ENCODE data around the gene UBE2I. TPM values are rescaled to one million over a fixed set of nuclear protein-coding genes. Genes with fewer than 3 reads are reported as not detected.

The UBE2I gene
- total RNA-seq, 1 experiment from 2014 or later: 212 TPM

- no peak overlapping the region for H2AFZ ChIP-seq (ENCODE audit: low read depth, low read length, poor library complexity, severe bottlenecking)
- ChIA-PET CTCF (no interaction called here), POLR2A (no interaction called here), RAD21 (ENCODE audit: low non-redundant PET in 1 of 2, low total read pairs in 2 of 2, uncharacterized antibody in 2 of 2, unreplicated experiment in 2 of 2) (interaction anchor here in 1 of 2 experiments (0.7 kb wide), 1 partner anchor 144 kb away, joined by 3 read pairs; no protein-coding TSS in a partner anchor)
- TF ChIP-seq CEBPB (IDR thresholded peaks at IDR 0.05; ENCODE audit: low read depth): no peak
- TF ChIP-seq SP1 (IDR thresholded peaks at IDR 0.05; ENCODE audit: low read depth): no peak
- TF ChIP-seq ATF3 (IDR thresholded peaks at IDR 0.05): no peak
- TF ChIP-seq FOSL1 (IDR thresholded peaks at IDR 0.05; ENCODE audit: low read depth): no peak
- TF ChIP-seq SRF (IDR thresholded peaks at IDR 0.05; ENCODE audit: low read depth): no peak
- no peak for TF ChIP-seq POLR2A (IDR thresholded peaks at IDR 0.05; ENCODE audit: borderline replicate concordance, extremely low read depth, insufficient read depth, insufficient read length)
- TF ChIP-seq YY1 (IDR thresholded peaks at IDR 0.05; ENCODE audit: extremely low read depth, insufficient replicate concordance, low read depth, low read length): no peak
- intact Hi-C loops (cut with micrococcal nuclease): loop anchor here (10.0 kb wide), 1 partner anchor 48 kb away; the partner anchor contains the start of gene UNKL
- ATAC-seq (no peak), DNase-seq (ENCODE audit: low read depth, low spot score) (no peak)
- H3K27ac ChIP-seq (ENCODE audit: low read depth, low read length): no peak overlapping the region; the same call in 1 of the 2 replicates
- peaks cover 26 to 39% of the 10 kb centered on the region in 2 experiments for H3K36me3 ChIP-seq (ENCODE audit: control insufficient read depth in 1 of 2, insufficient read depth in 2 of 2, low read length in 2 of 2)
- no TSS peak for BruUV-seq (replicated peaks)
- no peaks in the 10 kb centered on the region for H3K9me2 ChIP-seq (ENCODE audit: insufficient read depth)
- no peak overlapping the region for H3K4me3 ChIP-seq (replicated peaks in 1 of 2; ENCODE audit: low read depth in 1 of 2, low read length in 2 of 2)
- no peak overlapping the region for H3K4me2 ChIP-seq (ENCODE audit: low read length)
- peaks cover 20% of the 10 kb centered on the region for H3K79me2 ChIP-seq (ENCODE audit: insufficient read depth, low read length)
- H3K9me3 ChIP-seq (ENCODE audit: control insufficient read depth in 1 of 2, insufficient read depth in 1 of 2, low read depth in 1 of 2, low read length in 2 of 2): no peaks in the 10 kb centered on the region
- no peak overlapping the region for H3K9ac ChIP-seq (ENCODE audit: low read length)
- H3K27me3 ChIP-seq (ENCODE audit: insufficient read depth, low read length): no peaks in the 10 kb centered on the region
- H3K4me1 ChIP-seq (ENCODE audit: control insufficient read depth in 1 of 2, insufficient read depth in 2 of 2, low read length in 2 of 2): peaks cover 0 to 7% of the 10 kb centered on the region in 2 experiments; a peak in 1 of 4 replicates
- peaks cover 3% of the 10 kb centered on the region; the same call in 1 of the 2 replicates for H4K20me1 ChIP-seq (ENCODE audit: insufficient read depth)
Observed at GRCh38 chr16:1366712-1367299, 57.4 kb downstream of the UBE2I start.

DNA sequence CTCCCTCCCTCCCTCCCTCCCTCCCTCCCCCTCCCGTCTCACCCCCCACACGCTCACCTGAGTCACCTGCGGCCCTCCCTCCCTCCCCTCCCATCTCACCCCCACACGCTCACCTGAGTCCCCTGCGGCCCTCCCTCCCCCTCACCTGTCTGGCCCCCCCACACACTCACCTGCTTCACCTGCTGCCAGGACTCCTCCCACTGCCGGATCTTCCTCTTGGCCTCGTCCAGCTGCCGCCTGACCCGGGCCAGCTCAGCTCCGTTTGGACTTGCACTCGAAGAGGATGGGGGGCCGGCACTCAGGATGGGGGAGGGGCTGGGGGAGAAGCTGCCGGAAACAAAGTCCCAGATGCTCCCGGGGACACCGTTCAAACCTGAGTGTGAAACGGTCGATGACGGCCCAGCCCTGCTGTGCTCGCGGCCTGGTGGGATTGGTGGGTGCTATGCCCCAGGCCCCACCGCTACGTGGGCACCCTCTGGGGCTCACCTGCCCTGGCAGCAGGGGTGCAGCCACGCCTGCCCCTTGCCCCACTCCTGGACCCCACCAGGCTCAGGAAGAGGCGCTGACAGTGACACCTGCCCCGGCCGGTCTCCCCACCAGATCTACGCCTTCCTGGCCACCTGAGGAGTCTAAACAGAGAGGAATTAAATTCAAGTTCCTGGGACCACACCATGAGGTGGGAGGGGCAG, 58.2 kb downstream of the UBE2I start:
- ChIA-PET RAD21 (ENCODE audit: low non-redundant PET in 1 of 2, low total read pairs in 2 of 2, uncharacterized antibody in 2 of 2, unreplicated experiment in 2 of 2) (interaction anchor here in 1 of 2 experiments (0.7 kb wide), 1 partner anchor 145 kb away, joined by 3 read pairs; no protein-coding TSS in a partner anchor), CTCF (no interaction called here), POLR2A (interaction anchor here (0.7 kb wide), 1 partner anchor 365 kb away, joined by 4 read pairs; no protein-coding TSS in a partner anchor)
- Histone ChIP-seq H3K4me2 (ENCODE audit: low read length) (no peak overlapping the region), H2AFZ (ENCODE audit: low read depth, low read length, poor library complexity, severe bottlenecking) (no peak overlapping the region), H3K9ac (ENCODE audit: low read length) (no peak overlapping the region), H3K4me1 (ENCODE audit: control insufficient read depth in 1 of 2, insufficient read depth in 2 of 2, low read length in 2 of 2) (peaks cover 0 to 7% of the 10 kb centered on the region in 2 experiments; a peak in 1 of 4 replicates), H3K36me3 (ENCODE audit: control insufficient read depth in 1 of 2, insufficient read depth in 2 of 2, low read length in 2 of 2) (peaks cover 21 to 30% of the 10 kb centered on the region in 2 experiments), H3K79me2 (ENCODE audit: insufficient read depth, low read length) (peaks cover 11% of the 10 kb centered on the region), H3K9me3 (ENCODE audit: control insufficient read depth in 1 of 2, insufficient read depth in 1 of 2, low read depth in 1 of 2, low read length in 2 of 2) (no peaks in the 10 kb centered on the region), H3K9me2 (ENCODE audit: insufficient read depth) (no peaks in the 10 kb centered on the region), H4K20me1 (ENCODE audit: insufficient read depth) (peaks cover 3% of the 10 kb centered on the region; the same call in 1 of the 2 replicates), H3K27ac (ENCODE audit: low read depth, low read length) (no peak overlapping the region), H3K27me3 (ENCODE audit: insufficient read depth, low read length) (no peaks in the 10 kb centered on the region), H3K4me3 (replicated peaks in 1 of 2; ENCODE audit: low read depth in 1 of 2, low read length in 2 of 2) (no peak overlapping the region)
- ATAC-seq (no peak), DNase-seq (ENCODE audit: low read depth, low spot score) (no peak)
- no TSS peak for BruUV-seq (replicated peaks)
- intact Hi-C loops (cut with micrococcal nuclease): loop anchor here (10.0 kb wide), 1 partner anchor 47 kb away; the partner anchor contains the start of gene UNKL
- no peak for TF ChIP-seq SP1 (IDR thresholded peaks at IDR 0.05; ENCODE audit: low read depth)
- TF ChIP-seq YY1 (IDR thresholded peaks at IDR 0.05; ENCODE audit: extremely low read depth, insufficient replicate concordance, low read depth, low read length): no peak
- no peak for TF ChIP-seq POLR2AphosphoS5 (IDR thresholded peaks at IDR 0.05; ENCODE audit: low read depth, low read length)
- no peak for TF ChIP-seq ATF3 (IDR thresholded peaks at IDR 0.05)
- no peak for TF ChIP-seq EZH2 (IDR thresholded peaks at IDR 0.05)
- TF ChIP-seq ZNF274 (IDR thresholded peaks at IDR 0.05; ENCODE audit: low read depth, low read length): no peak
- no peak for TF ChIP-seq SIN3A (IDR thresholded peaks at IDR 0.05; ENCODE audit: low read depth)
- TF ChIP-seq CEBPB (IDR thresholded peaks at IDR 0.05; ENCODE audit: low read depth): no peak
- TF ChIP-seq TCF7L2 (IDR thresholded peaks at IDR 0.05; ENCODE audit: borderline replicate concordance, extremely low read depth, insufficient read depth, insufficient read length): no peak

Data from HCT116 (cell line).